ENCODE data around the gene HIPK4. TPM values are rescaled to one million over a fixed set of nuclear protein-coding genes. Genes with fewer than 3 reads are reported as not detected.

The HIPK4 gene
- total and polyA plus RNA-seq, 9 of the 15 experiments (the other 6 are each of a cell fraction or from before 2014, with no cell fraction given), result 0.06 to 0.09 TPM; not detected in 7

DNA sequence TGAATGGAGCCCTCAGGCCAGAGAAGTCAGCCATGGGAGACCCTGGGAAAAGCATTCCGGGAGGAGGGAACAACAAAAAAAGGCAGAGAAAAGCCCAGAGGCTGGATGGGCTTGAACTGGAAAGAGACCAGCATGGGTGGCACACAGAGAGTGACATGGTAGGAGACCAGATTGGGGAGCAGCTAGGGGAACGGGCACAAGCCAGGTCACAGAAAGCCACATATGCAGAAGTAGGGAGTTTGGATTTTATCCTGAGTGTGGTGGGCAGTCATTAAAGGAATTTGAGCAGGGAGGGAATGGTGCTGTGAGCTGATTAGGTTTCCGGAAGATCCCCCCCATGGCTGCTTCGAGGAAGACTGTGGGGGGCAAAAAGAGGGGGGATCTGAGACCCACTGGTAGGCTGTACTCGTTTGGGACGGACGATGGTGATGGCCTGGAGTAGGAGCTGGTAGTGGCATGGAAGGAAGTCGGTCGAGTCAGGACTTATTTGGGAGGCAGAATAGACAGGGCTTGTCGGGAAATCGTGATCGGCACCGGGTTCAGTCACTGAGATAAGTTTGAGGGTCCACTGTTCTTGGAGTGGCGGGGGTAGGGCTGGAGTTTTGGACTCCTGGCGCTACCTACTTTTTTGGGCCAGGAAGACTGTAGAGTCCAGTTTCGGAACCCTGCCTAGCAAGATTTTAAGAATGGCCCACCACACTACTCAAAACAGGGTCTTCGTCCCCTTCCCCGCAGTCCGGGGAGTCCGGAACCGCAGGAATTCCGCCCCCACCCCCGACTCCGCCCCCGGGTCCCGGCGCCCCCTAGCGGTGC, 34.9 kb upstream of the HIPK4 start:
- in situ Hi-C loops (cut with MboI) (no loop called here), intact Hi-C loops (cut with micrococcal nuclease) (no loop called here)
- CTCF ChIA-PET (ENCODE audit: low intra/inter-chr PET ratio), result interaction anchor here (0.6 kb wide), 1 partner anchor 138 kb away, joined by 6 read pairs; no protein-coding TSS in a partner anchor
- POLR2A ChIA-PET, result interaction anchor here (0.8 to 5.7 kb wide), 8 partner anchors 9 to 99 kb away, joined by 3 to 34 read pairs (median 3); no protein-coding TSS in a partner anchor
- FAIRE-seq (no peak), ATAC-seq (no peak), DNase-seq (ENCODE audit: extremely low read depth in 1 of 4, low spot score in 3 of 4) (peak; percentile 19 to 56 (median 22))
- Histone ChIP-seq H3K4me3 (peak overlapping the region; percentile 80), H3K36me3 (ENCODE audit: control insufficient read depth, insufficient read depth, low read length) (peaks cover 13% of the 10 kb centered on the region; the same call in 2 of the 3 replicates), H3K27me3 (ENCODE audit: control insufficient read depth in 2 of 2, insufficient read depth in 2 of 2, low read length in 2 of 2) (no peaks in the 10 kb centered on the region), H3K4me2 (ENCODE audit: insufficient read depth, low read length) (peak overlapping the region; percentile 99), H2AFZ (ENCODE audit: low read depth, low read length) (peak overlapping the region; percentile 83), H3K4me1 (replicated peaks in 1 of 2; ENCODE audit: control insufficient read depth in 2 of 2, insufficient read depth in 2 of 2, low read length in 2 of 2) (peaks cover 9 to 37% of the 10 kb centered on the region in 2 experiments; a peak in 4 of 5 replicates), H3K9ac (ENCODE audit: insufficient read depth in 1 of 2, low read depth in 2 of 2, low read length in 2 of 2) (peak overlapping the region; percentile 79 to 91), H3K9me3 (replicated peaks; ENCODE audit: control insufficient read depth, insufficient read depth, low read depth, low read length) (no peaks in the 10 kb centered on the region), H3K27ac (ENCODE audit: extremely low read depth, low read depth, low read length) (peak overlapping the region; percentile 90), H4K20me1 (replicated peaks; ENCODE audit: control insufficient read depth, insufficient read depth, low read length) (no peaks in the 10 kb centered on the region), H3K9me1 (ENCODE audit: control insufficient read depth, insufficient read depth, low read length) (no peaks in the 10 kb centered on the region), H3K79me2 (ENCODE audit: control insufficient read depth, insufficient read depth, low read length) (peaks cover 41% of the 10 kb centered on the region)
- WGBS (ENCODE audit: insufficient coverage, low coverage, missing lambda C conversion rate), result 2% methylated on average over 19 of the region's 28 CpGs
- BruUV-seq (replicated peaks), result no TSS peak
- TF ChIP-seq ZNF551 (CRISPR knock-in tag; IDR thresholded peaks at IDR 0.05) (no peak), DPF2 (IDR thresholded peaks at IDR 0.05) (0 out of 2 replicates have a peak, but pooled peaks have one; percentile 32), ARNT (IDR thresholded peaks at IDR 0.05) (0 out of 4 replicates have a peak, but pooled peaks of 1 of the 2 experiments have one; percentile 30), GTF2E2 (tag; IDR thresholded peaks at IDR 0.05) (0 out of 2 replicates have a peak, but pooled peaks have one; percentile 1), SIN3A (IDR thresholded peaks at IDR 0.05; ENCODE audit: borderline replicate concordance in 2 of 2, control insufficient read depth in 1 of 2, low read depth in 2 of 2, low read length in 2 of 2) (0 out of 4 replicates have a peak, but pooled peaks of 1 of the 2 experiments have one; percentile 4), SUPT5H (IDR thresholded peaks at IDR 0.05) (no peak)
- TF ChIP-seq, protein P1, sequence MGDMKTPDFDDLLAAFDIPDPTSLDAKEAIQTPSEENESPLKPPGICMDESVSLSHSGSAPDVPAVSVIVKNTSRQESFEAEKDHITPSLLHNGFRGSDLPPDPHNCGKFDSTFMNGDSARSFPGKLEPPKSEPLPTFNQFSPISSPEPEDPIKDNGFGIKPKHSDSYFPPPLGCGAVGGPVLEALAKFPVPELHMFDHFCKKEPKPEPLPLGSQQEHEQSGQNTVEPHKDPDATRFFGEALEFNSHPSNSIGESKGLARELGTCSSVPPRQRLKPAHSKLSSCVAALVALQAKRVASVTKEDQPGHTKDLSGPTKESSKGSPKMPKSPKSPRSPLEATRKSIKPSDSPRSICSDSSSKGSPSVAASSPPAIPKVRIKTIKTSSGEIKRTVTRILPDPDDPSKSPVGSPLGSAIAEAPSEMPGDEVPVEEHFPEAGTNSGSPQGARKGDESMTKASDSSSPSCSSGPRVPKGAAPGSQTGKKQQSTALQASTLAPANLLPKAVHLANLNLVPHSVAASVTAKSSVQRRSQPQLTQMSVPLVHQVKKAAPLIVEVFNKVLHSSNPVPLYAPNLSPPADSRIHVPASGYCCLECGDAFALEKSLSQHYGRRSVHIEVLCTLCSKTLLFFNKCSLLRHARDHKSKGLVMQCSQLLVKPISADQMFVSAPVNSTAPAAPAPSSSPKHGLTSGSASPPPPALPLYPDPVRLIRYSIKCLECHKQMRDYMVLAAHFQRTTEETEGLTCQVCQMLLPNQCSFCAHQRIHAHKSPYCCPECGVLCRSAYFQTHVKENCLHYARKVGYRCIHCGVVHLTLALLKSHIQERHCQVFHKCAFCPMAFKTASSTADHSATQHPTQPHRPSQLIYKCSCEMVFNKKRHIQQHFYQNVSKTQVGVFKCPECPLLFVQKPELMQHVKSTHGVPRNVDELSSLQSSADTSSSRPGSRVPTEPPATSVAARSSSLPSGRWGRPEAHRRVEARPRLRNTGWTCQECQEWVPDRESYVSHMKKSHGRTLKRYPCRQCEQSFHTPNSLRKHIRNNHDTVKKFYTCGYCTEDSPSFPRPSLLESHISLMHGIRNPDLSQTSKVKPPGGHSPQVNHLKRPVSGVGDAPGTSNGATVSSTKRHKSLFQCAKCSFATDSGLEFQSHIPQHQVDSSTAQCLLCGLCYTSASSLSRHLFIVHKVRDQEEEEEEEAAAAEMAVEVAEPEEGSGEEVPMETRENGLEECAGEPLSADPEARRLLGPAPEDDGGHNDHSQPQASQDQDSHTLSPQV (IDR thresholded peaks at IDR 0.05), result no peak
- TF ChIP-seq, protein P2, sequence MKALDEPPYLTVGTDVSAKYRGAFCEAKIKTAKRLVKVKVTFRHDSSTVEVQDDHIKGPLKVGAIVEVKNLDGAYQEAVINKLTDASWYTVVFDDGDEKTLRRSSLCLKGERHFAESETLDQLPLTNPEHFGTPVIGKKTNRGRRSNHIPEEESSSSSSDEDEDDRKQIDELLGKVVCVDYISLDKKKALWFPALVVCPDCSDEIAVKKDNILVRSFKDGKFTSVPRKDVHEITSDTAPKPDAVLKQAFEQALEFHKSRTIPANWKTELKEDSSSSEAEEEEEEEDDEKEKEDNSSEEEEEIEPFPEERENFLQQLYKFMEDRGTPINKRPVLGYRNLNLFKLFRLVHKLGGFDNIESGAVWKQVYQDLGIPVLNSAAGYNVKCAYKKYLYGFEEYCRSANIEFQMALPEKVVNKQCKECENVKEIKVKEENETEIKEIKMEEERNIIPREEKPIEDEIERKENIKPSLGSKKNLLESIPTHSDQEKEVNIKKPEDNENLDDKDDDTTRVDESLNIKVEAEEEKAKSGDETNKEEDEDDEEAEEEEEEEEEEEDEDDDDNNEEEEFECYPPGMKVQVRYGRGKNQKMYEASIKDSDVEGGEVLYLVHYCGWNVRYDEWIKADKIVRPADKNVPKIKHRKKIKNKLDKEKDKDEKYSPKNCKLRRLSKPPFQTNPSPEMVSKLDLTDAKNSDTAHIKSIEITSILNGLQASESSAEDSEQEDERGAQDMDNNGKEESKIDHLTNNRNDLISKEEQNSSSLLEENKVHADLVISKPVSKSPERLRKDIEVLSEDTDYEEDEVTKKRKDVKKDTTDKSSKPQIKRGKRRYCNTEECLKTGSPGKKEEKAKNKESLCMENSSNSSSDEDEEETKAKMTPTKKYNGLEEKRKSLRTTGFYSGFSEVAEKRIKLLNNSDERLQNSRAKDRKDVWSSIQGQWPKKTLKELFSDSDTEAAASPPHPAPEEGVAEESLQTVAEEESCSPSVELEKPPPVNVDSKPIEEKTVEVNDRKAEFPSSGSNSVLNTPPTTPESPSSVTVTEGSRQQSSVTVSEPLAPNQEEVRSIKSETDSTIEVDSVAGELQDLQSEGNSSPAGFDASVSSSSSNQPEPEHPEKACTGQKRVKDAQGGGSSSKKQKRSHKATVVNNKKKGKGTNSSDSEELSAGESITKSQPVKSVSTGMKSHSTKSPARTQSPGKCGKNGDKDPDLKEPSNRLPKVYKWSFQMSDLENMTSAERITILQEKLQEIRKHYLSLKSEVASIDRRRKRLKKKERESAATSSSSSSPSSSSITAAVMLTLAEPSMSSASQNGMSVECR (CRISPR knock-in tag; IDR thresholded peaks at IDR 0.05), result 0 out of 2 replicates have a peak, but pooled peaks have one; percentile 53

Measured in K562 (cell line).